Calu3 (cell line): ENCODE results near the gene KYAT1. TPM values are rescaled to one million over a fixed set of nuclear protein-coding genes. Genes with fewer than 3 reads are reported as not detected.

Source experiments
- BruUV-seq: library from RNA; stranded (reverse); fragments of 400-500 nt; replicated peaks from 2 replicates; lab custom pipeline; 2021; lab: Mats Ljungman, UMichigan
- CTCF ChIA-PET: fragments of 300-600 bp; sonication (Branson Sonifier 250); formaldehyde crosslinking; loops from one replicate; lab custom pipeline; 2022; ENCODE audit warnings: antibody characterized with exemption; lab: Charles Lee
- DNase-seq: peaks from one replicate; pipeline ENCODE4 v3.0.0; 2022
- H3K27ac Mint-ChIP-seq: one replicate; pipeline ENCODE4 v1.8.0; 2022; ENCODE audit warnings: mixed read lengths; ENCODE audit not compliant: unreplicated experiment
- H3K27me3 Mint-ChIP-seq: one replicate; pipeline ENCODE4 v1.8.0; 2022; ENCODE audit warnings: mixed read lengths; ENCODE audit not compliant: unreplicated experiment
- H3K36me3 Mint-ChIP-seq: one replicate; pipeline ENCODE4 v1.8.0; 2022; ENCODE audit warnings: mild to moderate bottlenecking, moderate library complexity, mixed read lengths; ENCODE audit not compliant: insufficient read depth, unreplicated experiment
- H3K4me1 Mint-ChIP-seq: one replicate; pipeline ENCODE4 v1.8.0; 2022; ENCODE audit warnings: mild to moderate bottlenecking, low read depth, mixed read lengths; ENCODE audit not compliant: unreplicated experiment
- H3K4me3 Mint-ChIP-seq: one replicate; pipeline ENCODE4 v1.8.0; 2022; ENCODE audit warnings: mild to moderate bottlenecking, low read depth, moderate library complexity, mixed read lengths; ENCODE audit not compliant: unreplicated experiment
- H3K9me3 Mint-ChIP-seq: one replicate; pipeline ENCODE4 v1.8.0; 2022; ENCODE audit warnings: low read depth, mixed read lengths; ENCODE audit not compliant: unreplicated experiment
- CTCF ChIP-seq: fragments of 200-600 bp; IDR thresholded peaks from one replicate; pipeline ENCODE4 v1.8.0; 2022; ENCODE audit warnings: antibody characterized with exemption; ENCODE audit not compliant: unreplicated experiment
- intact Hi-C: fragments of 100-400 bp; cut with micrococcal nuclease; formaldehyde crosslinking; loops from one replicate; pipeline ENCODE4 v1.10.0; 2022; ENCODE audit not compliant: unreplicated experiment
- total RNA-seq: library from RNA; stranded (reverse); gene quantifications from 2 replicates; pipeline ENCODE4 v1.2.3, GENCODE V29; 2022

KYAT1 gene
- total RNA-seq, 1 experiment from 2014 or later = 4.1 TPM

GRCh38 chr9:128808543-128808942, 73.2 kb downstream of the KYAT1 start:
- H3K4me1 Mint-ChIP-seq = no peaks in the 10 kb centered on the region
- H3K36me3 Mint-ChIP-seq = peaks cover 14% of the 10 kb centered on the region
- no peaks in the 10 kb centered on the region for H3K9me3 Mint-ChIP-seq
- TF ChIP-seq CTCF = no peak
- no peaks in the 10 kb centered on the region for H3K27me3 Mint-ChIP-seq
- H3K27ac Mint-ChIP-seq = no peak overlapping the region
- BruUV-seq = no TSS peak
- CTCF ChIA-PET = no interaction called here
- DNase-seq = no peak
- intact Hi-C loops = no loop called here
- no peak overlapping the region for H3K4me3 Mint-ChIP-seq

GRCh38 chr9:128807827-128808226, 73.9 kb downstream of the KYAT1 start:
- no peak overlapping the region for H3K27ac Mint-ChIP-seq
- intact Hi-C loops = no loop called here
- CTCF ChIA-PET = no interaction called here

DNA sequence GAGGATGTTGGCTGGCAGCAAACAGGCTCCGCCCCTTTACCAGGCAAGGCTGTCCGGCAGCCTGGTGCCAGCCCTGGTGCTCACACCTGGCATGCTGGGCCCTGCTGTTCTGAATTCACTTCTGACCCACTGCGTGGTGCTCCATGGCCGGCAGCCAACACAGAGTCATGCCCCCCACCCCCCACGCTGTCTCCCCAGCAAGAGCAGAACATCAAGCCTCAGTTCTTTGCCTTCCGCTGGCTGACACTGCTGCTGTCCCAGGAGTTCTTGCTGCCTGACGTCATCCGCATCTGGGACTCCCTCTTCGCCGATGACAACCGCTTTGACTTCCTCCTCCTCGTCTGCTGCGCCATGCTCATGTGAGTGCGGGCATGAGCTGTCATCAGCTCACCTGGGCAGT, 76.1 kb downstream of the KYAT1 start:
- Mint-ChIP-seq H3K4me1 (no peaks in the 10 kb centered on the region), H3K4me3 (no peak overlapping the region), H3K9me3 (no peaks in the 10 kb centered on the region), H3K27ac (no peak overlapping the region), H3K36me3 (peaks cover 20% of the 10 kb centered on the region), H3K27me3 (no peaks in the 10 kb centered on the region)
- CTCF ChIA-PET = no interaction called here
- BruUV-seq = no TSS peak
- DNase-seq = no peak
- intact Hi-C loops = no loop called here
- TF ChIP-seq CTCF = no peak

More at GRCh38 chr9:128807827-128808226, 73.9 kb downstream of the KYAT1 start:
- no peaks in the 10 kb centered on the region for H3K9me3 Mint-ChIP-seq
- H3K27me3 Mint-ChIP-seq = no peaks in the 10 kb centered on the region
- H3K4me3 Mint-ChIP-seq = no peak overlapping the region
- peaks cover 21% of the 10 kb centered on the region for H3K36me3 Mint-ChIP-seq
- H3K4me1 Mint-ChIP-seq = no peaks in the 10 kb centered on the region
- TF ChIP-seq CTCF = no peak
- no peak for DNase-seq
- BruUV-seq = no TSS peak

DNA sequence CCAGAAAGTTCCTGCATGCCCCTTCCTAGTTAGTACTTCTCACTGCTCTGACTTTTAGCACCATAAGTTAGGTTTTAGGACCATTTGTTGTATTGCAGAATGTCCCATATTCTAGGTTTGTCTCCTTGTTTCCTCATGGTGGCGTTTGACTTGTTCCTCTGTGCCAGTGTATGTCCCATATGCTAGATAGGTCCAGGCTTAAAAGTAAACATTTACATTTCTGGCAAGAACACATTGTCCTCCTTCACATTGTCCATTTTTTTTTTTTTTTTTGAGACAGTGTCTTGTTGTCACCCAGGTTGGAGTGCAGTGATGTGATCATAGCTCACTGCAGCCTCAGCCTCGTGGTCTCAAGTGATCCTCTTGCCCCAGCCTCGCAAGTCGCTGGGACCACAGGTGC, 79.3 kb downstream of the KYAT1 start:
- no peak for TF ChIP-seq CTCF
- H3K9me3 Mint-ChIP-seq = no peaks in the 10 kb centered on the region
- H3K27ac Mint-ChIP-seq = no peak overlapping the region
- peaks cover 20% of the 10 kb centered on the region for H3K36me3 Mint-ChIP-seq
- H3K4me1 Mint-ChIP-seq = no peaks in the 10 kb centered on the region
- no peak overlapping the region for H3K4me3 Mint-ChIP-seq
- no peaks in the 10 kb centered on the region for H3K27me3 Mint-ChIP-seq
- DNase-seq = no peak
- BruUV-seq = no TSS peak
- CTCF ChIA-PET = no interaction called here
- intact Hi-C loops = no loop called here
